ENCODE measurements around the gene LRRC8B.

- TF ChIP-seq CTCF (IDR thresholded peaks at IDR 0.05) (no peak), POLR2A (IDR thresholded peaks at IDR 0.05) (no peak), POLR2AphosphoS5 (IDR thresholded peaks at IDR 0.05; ENCODE audit: insufficient read depth in 1 of 2, low read depth in 1 of 2) (no peak)
These were observed 12.1 kb downstream of the LRRC8B start for GRCh38 chr1:89536555-89537341.
